ENCODE measurements around the gene CHD2. TPM values are rescaled to one million over a fixed set of nuclear protein-coding genes. Genes with fewer than 3 reads are reported as not detected.

The CHD2 gene
- total RNA-seq, 1 experiment from 2014 or later: 81.8 TPM

DNA sequence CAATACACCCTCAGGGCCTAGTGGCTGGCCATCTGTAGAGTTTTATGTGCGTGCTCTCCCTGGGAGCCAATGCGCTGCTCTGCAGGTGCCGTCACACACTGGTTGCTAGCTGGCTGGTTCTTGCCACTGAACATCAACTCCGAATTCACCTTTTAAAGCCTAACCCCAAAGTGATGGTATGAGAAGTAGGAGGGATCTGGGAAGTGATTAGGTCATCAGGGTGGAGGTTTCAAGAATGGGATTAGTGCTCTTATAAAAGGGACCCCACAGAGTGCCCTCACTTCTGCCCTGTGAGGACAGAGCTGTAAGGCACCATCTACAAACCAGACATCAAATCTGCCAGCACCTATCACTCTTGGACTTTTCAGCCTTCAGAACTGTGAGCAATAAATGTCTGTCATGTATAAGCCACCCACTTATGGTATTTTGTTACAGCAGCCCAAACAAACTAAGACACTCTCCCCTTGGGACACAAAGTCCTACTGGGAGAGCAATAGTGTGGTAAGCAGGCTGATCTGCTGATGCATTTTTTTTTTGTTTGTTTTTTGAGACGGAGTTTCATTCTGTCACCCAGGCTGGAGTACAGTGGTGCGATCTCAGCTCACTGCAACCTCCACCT lies 168.6 kb downstream of the CHD2 start:
- H3K27ac ChIP-seq (ENCODE audit: low read length): no peak overlapping the region
- H3K4me3 ChIP-seq (ENCODE audit: low read depth in 2 of 2, low read length in 2 of 2): no peak overlapping the region
- no TSS peak for BruUV-seq (replicated peaks)
- CTCF ChIA-PET: interaction anchor here (0.6 kb wide), 1 partner anchor 392 kb away, joined by 5 read pairs; no protein-coding TSS in a partner anchor
- peaks cover 7% of the 10 kb centered on the region for H3K4me1 ChIP-seq (ENCODE audit: control insufficient read depth, insufficient read depth, low read length)
- in situ Hi-C loops (cut with HindIII; ENCODE audit: low pct_unique_long_range_greater_than_20kb, low sequenced_read_pairs) (no loop called here), intact Hi-C loops (cut with micrococcal nuclease; ENCODE audit: unreplicated experiment) (no loop called here)
- H3K27me3 ChIP-seq (ENCODE audit: control insufficient read depth, insufficient read depth, low read length): peaks cover 18% of the 10 kb centered on the region
- no peak for DNase-seq (ENCODE audit: low read depth, low spot score)
- no peak for ATAC-seq
- POLR2A ChIA-PET: no interaction called here
- TF ChIP-seq, protein P1, sequence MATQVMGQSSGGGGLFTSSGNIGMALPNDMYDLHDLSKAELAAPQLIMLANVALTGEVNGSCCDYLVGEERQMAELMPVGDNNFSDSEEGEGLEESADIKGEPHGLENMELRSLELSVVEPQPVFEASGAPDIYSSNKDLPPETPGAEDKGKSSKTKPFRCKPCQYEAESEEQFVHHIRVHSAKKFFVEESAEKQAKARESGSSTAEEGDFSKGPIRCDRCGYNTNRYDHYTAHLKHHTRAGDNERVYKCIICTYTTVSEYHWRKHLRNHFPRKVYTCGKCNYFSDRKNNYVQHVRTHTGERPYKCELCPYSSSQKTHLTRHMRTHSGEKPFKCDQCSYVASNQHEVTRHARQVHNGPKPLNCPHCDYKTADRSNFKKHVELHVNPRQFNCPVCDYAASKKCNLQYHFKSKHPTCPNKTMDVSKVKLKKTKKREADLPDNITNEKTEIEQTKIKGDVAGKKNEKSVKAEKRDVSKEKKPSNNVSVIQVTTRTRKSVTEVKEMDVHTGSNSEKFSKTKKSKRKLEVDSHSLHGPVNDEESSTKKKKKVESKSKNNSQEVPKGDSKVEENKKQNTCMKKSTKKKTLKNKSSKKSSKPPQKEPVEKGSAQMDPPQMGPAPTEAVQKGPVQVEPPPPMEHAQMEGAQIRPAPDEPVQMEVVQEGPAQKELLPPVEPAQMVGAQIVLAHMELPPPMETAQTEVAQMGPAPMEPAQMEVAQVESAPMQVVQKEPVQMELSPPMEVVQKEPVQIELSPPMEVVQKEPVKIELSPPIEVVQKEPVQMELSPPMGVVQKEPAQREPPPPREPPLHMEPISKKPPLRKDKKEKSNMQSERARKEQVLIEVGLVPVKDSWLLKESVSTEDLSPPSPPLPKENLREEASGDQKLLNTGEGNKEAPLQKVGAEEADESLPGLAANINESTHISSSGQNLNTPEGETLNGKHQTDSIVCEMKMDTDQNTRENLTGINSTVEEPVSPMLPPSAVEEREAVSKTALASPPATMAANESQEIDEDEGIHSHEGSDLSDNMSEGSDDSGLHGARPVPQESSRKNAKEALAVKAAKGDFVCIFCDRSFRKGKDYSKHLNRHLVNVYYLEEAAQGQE (IDR thresholded peaks at IDR 0.05; ENCODE audit: insufficient read depth in 1 of 2, low read depth in 2 of 2, low read length in 1 of 2): no peak
- TF ChIP-seq CTCF (IDR thresholded peaks at IDR 0.05): no peak
- TF ChIP-seq POLR2AphosphoS5 (IDR thresholded peaks at IDR 0.05; ENCODE audit: low read depth, low read length): no peak
- TF ChIP-seq SIN3A (IDR thresholded peaks at IDR 0.05; ENCODE audit: borderline replicate concordance, insufficient read depth, low read depth, low read length): no peak
- no peak for TF ChIP-seq TCF7L2 (IDR thresholded peaks at IDR 0.05; ENCODE audit: low read depth, low read length)
- H3K36me3 ChIP-seq (ENCODE audit: control insufficient read depth, insufficient read depth, low read length): no peaks in the 10 kb centered on the region
- H3K9me3 ChIP-seq (ENCODE audit: control insufficient read depth, insufficient read depth, low read depth, low read length): no peaks in the 10 kb centered on the region

DNA sequence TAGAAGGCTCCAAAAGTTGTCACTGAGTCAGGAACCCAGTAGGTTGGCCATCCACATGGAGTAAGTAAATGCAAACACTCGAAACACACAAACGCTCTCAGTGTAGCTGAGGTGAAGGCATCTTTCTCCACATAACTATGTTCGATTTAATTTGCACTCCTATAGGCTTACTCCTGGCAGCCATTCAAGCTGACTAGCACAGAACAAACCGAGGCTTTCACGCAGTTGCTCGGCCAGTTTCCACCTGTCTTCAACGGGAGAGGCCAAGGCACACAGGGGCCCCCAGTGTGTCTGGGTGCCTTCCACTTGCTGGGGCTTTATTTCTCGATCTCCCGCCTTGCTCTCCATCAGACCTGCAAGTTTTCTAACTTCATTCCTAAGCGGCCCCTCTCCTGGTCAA lies 170.0 kb downstream of the CHD2 start:
- in situ Hi-C loops (cut with HindIII; ENCODE audit: low pct_unique_long_range_greater_than_20kb, low sequenced_read_pairs) (no loop called here), intact Hi-C loops (cut with micrococcal nuclease; ENCODE audit: unreplicated experiment) (no loop called here)
- no peaks in the 10 kb centered on the region for H3K36me3 ChIP-seq (ENCODE audit: control insufficient read depth, insufficient read depth, low read length)
- POLR2A ChIA-PET: no interaction called here
- H3K9me3 ChIP-seq (ENCODE audit: control insufficient read depth, insufficient read depth, low read depth, low read length): no peaks in the 10 kb centered on the region
- H3K27me3 ChIP-seq (ENCODE audit: control insufficient read depth, insufficient read depth, low read length): peaks cover 18% of the 10 kb centered on the region
- no TSS peak for BruUV-seq (replicated peaks)
- no peak overlapping the region for H3K27ac ChIP-seq (ENCODE audit: low read length)
- no peak overlapping the region for H3K4me3 ChIP-seq (ENCODE audit: low read depth in 2 of 2, low read length in 2 of 2)
- no peak for ATAC-seq
- DNase-seq (ENCODE audit: low read depth, low spot score): no peak
- CTCF ChIA-PET: interaction anchor here (0.5 kb wide), 1 partner anchor 14 kb away, joined by 5 read pairs; no protein-coding TSS in a partner anchor
- TF ChIP-seq TCF7L2 (IDR thresholded peaks at IDR 0.05; ENCODE audit: low read depth, low read length) (no peak), SIN3A (IDR thresholded peaks at IDR 0.05; ENCODE audit: borderline replicate concordance, insufficient read depth, low read depth, low read length) (no peak), CTCF (IDR thresholded peaks at IDR 0.05) (no peak), POLR2AphosphoS5 (IDR thresholded peaks at IDR 0.05; ENCODE audit: low read depth, low read length) (no peak)
- TF ChIP-seq, protein P1 (IDR thresholded peaks at IDR 0.05; ENCODE audit: insufficient read depth in 1 of 2, low read depth in 2 of 2, low read length in 1 of 2): no peak
- peaks cover 7% of the 10 kb centered on the region for H3K4me1 ChIP-seq (ENCODE audit: control insufficient read depth, insufficient read depth, low read length)
